Measurements from ENCODE around the gene BTG2.
A peak's percentile ranks its signal among the peaks of the same experiment; 100 is the strongest.

The BTG2 gene

DNA sequence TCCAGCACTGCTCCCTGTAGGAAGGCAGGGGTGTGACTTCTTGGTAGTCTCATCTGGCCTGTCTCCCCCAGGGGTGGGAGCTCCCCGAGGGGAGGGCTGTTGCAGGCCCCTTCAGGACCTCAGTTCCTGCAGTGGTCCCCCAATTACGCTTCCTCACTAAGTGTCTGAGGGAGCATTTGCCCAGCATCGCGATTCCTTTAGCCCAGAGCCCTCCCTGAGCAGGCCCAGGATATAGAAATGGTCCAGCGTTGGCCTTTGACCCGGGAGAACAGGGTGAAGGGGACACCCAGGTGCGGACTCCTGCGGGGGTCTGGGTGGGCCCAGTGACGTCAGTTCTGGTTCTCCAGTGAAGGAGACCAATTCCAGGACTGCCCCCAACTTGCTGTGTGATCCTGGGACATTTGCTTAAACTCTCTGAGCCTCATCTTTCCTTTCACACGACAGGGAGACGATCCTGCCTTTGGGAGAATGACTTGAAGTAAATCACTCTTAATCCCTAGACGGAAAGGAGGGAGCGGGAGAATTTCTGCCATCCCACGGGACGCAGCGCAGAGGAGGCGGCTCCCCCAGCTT, 32.6 kb upstream of the BTG2 start:
- Histone ChIP-seq H4K20me1 (ENCODE audit: insufficient read depth) (no peaks in the 10 kb centered on the region), H3K79me2 (ENCODE audit: insufficient read depth, low read depth) (peaks cover 10% of the 10 kb centered on the region; the same call in 1 of the 2 replicates), H3K27ac (peak overlapping the region; percentile 95; the same call in 1 of the 2 replicates), H3K4me1 (ENCODE audit: low read depth, poor library complexity, severe bottlenecking) (peaks cover 93% of the 10 kb centered on the region), H3K4me2 (peak overlapping the region; percentile 97), H3K27me3 (ENCODE audit: insufficient read depth, low read depth) (no peaks in the 10 kb centered on the region), H2AFZ (ENCODE audit: low read depth) (peak overlapping the region; percentile 51; the same call in 1 of the 2 replicates), H3K9ac (peak overlapping the region; percentile 90; the same call in 1 of the 2 replicates), H3K36me3 (ENCODE audit: insufficient read depth) (no peaks in the 10 kb centered on the region), H3K4me3 (IDR thresholded peaks at IDR 0.05; ENCODE audit: insufficient read depth, low read depth, low read length) (no peak overlapping the region)
- TF ChIP-seq, protein P1, sequence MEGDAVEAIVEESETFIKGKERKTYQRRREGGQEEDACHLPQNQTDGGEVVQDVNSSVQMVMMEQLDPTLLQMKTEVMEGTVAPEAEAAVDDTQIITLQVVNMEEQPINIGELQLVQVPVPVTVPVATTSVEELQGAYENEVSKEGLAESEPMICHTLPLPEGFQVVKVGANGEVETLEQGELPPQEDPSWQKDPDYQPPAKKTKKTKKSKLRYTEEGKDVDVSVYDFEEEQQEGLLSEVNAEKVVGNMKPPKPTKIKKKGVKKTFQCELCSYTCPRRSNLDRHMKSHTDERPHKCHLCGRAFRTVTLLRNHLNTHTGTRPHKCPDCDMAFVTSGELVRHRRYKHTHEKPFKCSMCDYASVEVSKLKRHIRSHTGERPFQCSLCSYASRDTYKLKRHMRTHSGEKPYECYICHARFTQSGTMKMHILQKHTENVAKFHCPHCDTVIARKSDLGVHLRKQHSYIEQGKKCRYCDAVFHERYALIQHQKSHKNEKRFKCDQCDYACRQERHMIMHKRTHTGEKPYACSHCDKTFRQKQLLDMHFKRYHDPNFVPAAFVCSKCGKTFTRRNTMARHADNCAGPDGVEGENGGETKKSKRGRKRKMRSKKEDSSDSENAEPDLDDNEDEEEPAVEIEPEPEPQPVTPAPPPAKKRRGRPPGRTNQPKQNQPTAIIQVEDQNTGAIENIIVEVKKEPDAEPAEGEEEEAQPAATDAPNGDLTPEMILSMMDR (conservative IDR thresholded peaks at IDR 0.05; ENCODE audit: low read depth, low read length): no peak

DNA sequence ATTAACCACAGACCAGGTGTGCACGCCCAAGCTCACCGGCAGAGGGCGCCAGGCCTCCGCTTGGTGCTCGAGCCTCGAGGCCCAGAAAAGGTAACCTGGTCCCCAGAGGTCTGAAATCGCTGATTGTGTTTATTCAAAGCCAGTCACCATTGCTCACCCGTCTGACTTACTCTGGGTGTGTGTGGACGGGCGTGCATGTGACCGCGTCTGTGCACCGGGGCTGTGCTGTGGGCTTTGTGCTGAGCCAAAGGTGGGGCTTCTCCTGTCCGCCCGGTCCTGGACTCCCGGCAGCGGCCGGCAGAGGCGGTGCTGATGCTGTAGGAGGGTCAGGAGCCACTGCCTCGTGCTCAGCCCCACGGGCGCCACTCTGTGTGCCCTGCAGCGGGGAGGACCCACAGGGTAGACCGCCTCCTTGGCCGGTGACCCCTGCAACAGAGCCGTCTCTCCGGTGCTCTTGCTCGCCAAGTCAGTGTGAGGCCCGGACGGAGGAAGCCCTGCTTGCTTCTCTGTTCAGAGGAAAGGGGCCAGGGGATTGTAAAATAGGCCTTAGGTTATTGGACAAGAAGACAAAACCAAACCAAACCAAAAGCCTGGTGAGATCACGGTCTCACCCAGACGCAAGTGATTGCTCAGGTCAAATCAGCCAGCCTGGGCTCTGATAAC, 32.0 kb upstream of the BTG2 start:
- Histone ChIP-seq H2AFZ (ENCODE audit: low read depth) (peak overlapping the region; percentile 51), H3K27me3 (ENCODE audit: insufficient read depth, low read depth) (no peaks in the 10 kb centered on the region), H3K4me2 (peak overlapping the region; percentile 97), H3K4me1 (ENCODE audit: low read depth, poor library complexity, severe bottlenecking) (peaks cover 96% of the 10 kb centered on the region), H3K36me3 (ENCODE audit: insufficient read depth) (no peaks in the 10 kb centered on the region), H3K9ac (peak overlapping the region; percentile 90), H3K4me3 (IDR thresholded peaks at IDR 0.05; ENCODE audit: insufficient read depth, low read depth, low read length) (peak overlapping the region; percentile 96), H3K27ac (peak overlapping the region; percentile 95), H4K20me1 (ENCODE audit: insufficient read depth) (no peaks in the 10 kb centered on the region), H3K79me2 (ENCODE audit: insufficient read depth, low read depth) (peaks cover 10% of the 10 kb centered on the region; the same call in 1 of the 2 replicates)
- TF ChIP-seq, protein P1 (conservative IDR thresholded peaks at IDR 0.05; ENCODE audit: low read depth, low read length): peak; percentile 100

DNA sequence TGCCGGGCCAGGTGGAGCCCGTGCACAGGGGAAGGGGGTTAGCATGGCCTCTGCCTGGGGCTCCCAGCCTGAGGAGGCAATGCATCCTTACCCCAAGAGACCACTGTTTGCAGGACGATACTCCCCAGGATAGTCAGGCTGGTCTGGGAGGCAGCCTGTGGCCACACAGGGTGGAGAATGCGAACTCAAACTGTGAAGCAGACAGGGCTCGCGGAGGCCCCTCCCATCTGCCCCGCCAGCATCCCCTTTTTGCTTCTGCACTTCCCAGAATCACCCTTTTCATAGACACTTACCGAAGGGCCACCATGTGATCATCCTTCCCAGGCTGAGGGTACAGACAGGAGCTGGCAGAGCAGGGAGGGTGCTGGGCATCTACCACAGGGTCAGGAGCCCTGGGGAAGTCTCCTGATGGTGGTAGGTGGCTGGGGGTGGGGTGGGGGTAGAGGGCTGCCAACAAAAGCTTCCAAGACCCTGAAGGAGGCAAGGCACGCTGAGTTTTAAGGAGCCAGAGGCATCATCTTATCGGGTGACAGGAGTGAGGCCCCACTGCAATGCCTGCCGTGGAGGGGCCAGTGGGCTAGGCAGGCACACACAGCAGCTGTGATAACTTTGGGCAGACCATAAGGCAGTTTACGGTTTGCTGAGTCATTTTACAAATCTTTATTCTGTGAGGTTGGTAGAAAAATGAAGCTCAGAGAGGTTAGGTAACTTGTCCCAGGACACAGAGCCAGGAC, 31.3 kb upstream of the BTG2 start:
- TF ChIP-seq, protein P1 (conservative IDR thresholded peaks at IDR 0.05; ENCODE audit: low read depth, low read length): no peak
- H3K4me1 ChIP-seq (ENCODE audit: low read depth, poor library complexity, severe bottlenecking): peaks cover 95% of the 10 kb centered on the region
- no peaks in the 10 kb centered on the region for H3K27me3 ChIP-seq (ENCODE audit: insufficient read depth, low read depth)
- no peaks in the 10 kb centered on the region for H3K36me3 ChIP-seq (ENCODE audit: insufficient read depth)
- H3K4me3 ChIP-seq (IDR thresholded peaks at IDR 0.05; ENCODE audit: insufficient read depth, low read depth, low read length): peak overlapping the region; percentile 96
- peaks cover 10% of the 10 kb centered on the region; the same call in 1 of the 2 replicates for H3K79me2 ChIP-seq (ENCODE audit: insufficient read depth, low read depth)
- H3K9ac ChIP-seq: peak overlapping the region; percentile 90
- H3K4me2 ChIP-seq: peak overlapping the region; percentile 97
- H2AFZ ChIP-seq (ENCODE audit: low read depth): peak overlapping the region; percentile 51
- no peaks in the 10 kb centered on the region for H4K20me1 ChIP-seq (ENCODE audit: insufficient read depth)
- peak overlapping the region; percentile 95 for H3K27ac ChIP-seq

DNA sequence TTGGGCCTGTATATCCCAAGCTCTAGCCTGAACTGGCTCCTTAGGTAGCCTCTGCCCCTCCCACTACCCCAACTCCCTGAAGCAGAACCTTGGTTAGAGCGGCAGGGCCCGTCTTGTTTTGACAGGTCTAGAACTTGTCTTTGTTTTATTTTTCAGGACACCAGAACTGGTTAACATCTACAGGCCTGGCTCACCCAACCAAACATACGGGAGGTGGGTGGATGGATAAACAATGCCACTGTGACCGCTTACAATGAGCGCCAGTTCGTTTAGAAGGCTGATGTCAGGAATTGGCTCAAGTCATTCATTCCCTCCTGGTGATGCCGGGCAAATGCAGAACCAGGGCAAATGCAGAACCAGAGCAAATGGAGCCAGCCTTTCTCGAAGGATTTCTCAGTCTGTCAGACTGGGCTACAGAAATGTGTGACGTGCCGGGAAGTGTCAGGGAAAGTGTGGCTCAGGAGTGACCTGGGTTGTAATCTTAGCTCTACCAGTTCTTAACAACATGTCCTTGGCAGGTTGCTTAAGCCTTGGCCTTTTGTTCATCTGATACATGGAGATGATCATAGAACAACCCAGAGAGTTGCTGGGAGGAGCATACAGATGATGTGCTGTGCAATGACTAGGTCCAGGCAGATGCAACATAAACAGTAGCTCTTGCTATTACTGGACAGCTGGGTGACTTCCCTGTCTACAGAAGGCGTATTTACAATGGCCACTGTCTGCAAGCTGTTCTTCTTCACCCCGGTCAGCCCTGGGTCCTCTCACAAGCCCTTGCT, 30.5 kb upstream of the BTG2 start:
- H3K9ac ChIP-seq: peak overlapping the region; percentile 90
- no peaks in the 10 kb centered on the region for H3K27me3 ChIP-seq (ENCODE audit: insufficient read depth, low read depth)
- no peaks in the 10 kb centered on the region for H4K20me1 ChIP-seq (ENCODE audit: insufficient read depth)
- H2AFZ ChIP-seq (ENCODE audit: low read depth): peak overlapping the region; percentile 51
- TF ChIP-seq, protein P1 (conservative IDR thresholded peaks at IDR 0.05; ENCODE audit: low read depth, low read length): 0 out of 2 replicates have a peak, but pooled peaks have one; percentile 10
- peak overlapping the region; percentile 95 for H3K27ac ChIP-seq
- H3K4me3 ChIP-seq (IDR thresholded peaks at IDR 0.05; ENCODE audit: insufficient read depth, low read depth, low read length): no peak overlapping the region
- peaks cover 91% of the 10 kb centered on the region for H3K4me1 ChIP-seq (ENCODE audit: low read depth, poor library complexity, severe bottlenecking)
- H3K79me2 ChIP-seq (ENCODE audit: insufficient read depth, low read depth): peaks cover 10% of the 10 kb centered on the region; the same call in 1 of the 2 replicates
- no peaks in the 10 kb centered on the region for H3K36me3 ChIP-seq (ENCODE audit: insufficient read depth)
- peak overlapping the region; percentile 97 for H3K4me2 ChIP-seq

Measured in KMS-11 (cell line).